Chondrocyte (in vitro differentiated cells): Measurements from ENCODE around the gene BFSP2. TPM values are rescaled to one million over a fixed set of nuclear protein-coding genes. Genes with fewer than 3 reads are reported as not detected.

Experiments used
- DNase-seq: peaks from one replicate; pipeline ENCODE4 v3.0.0; 2021; ENCODE audit warnings: mixed read lengths, low spot score
- H3K27ac Mint-ChIP-seq: one replicate; pipeline ENCODE4 v1.8.0; 2021; ENCODE audit warnings: mild to moderate bottlenecking, moderate library complexity, mixed read lengths; ENCODE audit not compliant: unreplicated experiment
- H3K27me3 Mint-ChIP-seq: 2 replicates; pipeline ENCODE4 v1.8.0; 2021; ENCODE audit warnings: low read depth, mixed read lengths
- H3K36me3 Mint-ChIP-seq: 2 replicates; pipeline ENCODE4 v1.8.0; 2021; ENCODE audit warnings: low read depth, mixed read lengths
- H3K4me1 Mint-ChIP-seq: 2 replicates; pipeline ENCODE4 v1.8.0; 2021; ENCODE audit warnings: low read depth, mild to moderate bottlenecking, mixed read lengths
- H3K4me3 Mint-ChIP-seq: one replicate; pipeline ENCODE4 v1.8.0; 2021; ENCODE audit warnings: mild to moderate bottlenecking, moderate library complexity, mixed read lengths; ENCODE audit not compliant: unreplicated experiment
- H3K9me3 Mint-ChIP-seq: 2 replicates; pipeline ENCODE4 v1.8.0; 2021; ENCODE audit warnings: low read depth, mixed read lengths
- total RNA-seq: library from RNA; stranded (reverse); gene quantifications from 3 replicates; pipeline ENCODE4 v1.2.1, GENCODE V29; 2021
- TF ChIP-seq, protein P1 (sequence below): fragments of 200-600 bp; sonication (generic); IDR thresholded peaks from 2 replicates; pipeline ENCODE4 v1.5.0; 2021; ENCODE audit warnings: antibody characterized with exemption, mild to moderate bottlenecking, moderate library complexity

The BFSP2 gene
- total RNA-seq, 1 donor from 2014 or later = not detected

DNA sequence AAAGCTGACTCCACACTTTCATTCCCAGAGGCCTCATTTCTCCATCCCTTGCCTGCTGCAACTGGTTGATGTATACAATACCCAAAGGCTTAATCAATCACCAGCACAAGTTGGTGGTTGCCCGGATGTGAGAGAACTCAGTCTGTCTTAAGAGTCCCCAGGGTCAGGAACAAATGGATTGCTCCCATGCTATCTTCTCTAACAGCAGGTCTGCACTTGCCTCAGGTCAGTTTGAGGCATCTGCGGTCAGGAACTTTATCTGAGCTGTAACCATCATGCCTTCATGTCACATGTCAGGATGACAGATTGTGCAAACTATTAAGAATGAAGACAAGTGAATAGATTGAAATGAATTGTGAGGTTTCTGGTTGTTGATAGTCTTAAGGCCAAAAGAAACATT is 56.1 kb downstream of the BFSP2 start:
- no peaks in the 10 kb centered on the region for H3K36me3 Mint-ChIP-seq

GRCh38 chr3:133457025-133457424 is 57.2 kb downstream of the BFSP2 start:
- Mint-ChIP-seq H3K36me3 (no peaks in the 10 kb centered on the region), H3K9me3 (no peaks in the 10 kb centered on the region), H3K4me1 (peaks cover 41% of the 10 kb centered on the region), H3K4me3 (no peak overlapping the region), H3K27ac (no peak overlapping the region), H3K27me3 (no peaks in the 10 kb centered on the region)
- TF ChIP-seq, protein P1, sequence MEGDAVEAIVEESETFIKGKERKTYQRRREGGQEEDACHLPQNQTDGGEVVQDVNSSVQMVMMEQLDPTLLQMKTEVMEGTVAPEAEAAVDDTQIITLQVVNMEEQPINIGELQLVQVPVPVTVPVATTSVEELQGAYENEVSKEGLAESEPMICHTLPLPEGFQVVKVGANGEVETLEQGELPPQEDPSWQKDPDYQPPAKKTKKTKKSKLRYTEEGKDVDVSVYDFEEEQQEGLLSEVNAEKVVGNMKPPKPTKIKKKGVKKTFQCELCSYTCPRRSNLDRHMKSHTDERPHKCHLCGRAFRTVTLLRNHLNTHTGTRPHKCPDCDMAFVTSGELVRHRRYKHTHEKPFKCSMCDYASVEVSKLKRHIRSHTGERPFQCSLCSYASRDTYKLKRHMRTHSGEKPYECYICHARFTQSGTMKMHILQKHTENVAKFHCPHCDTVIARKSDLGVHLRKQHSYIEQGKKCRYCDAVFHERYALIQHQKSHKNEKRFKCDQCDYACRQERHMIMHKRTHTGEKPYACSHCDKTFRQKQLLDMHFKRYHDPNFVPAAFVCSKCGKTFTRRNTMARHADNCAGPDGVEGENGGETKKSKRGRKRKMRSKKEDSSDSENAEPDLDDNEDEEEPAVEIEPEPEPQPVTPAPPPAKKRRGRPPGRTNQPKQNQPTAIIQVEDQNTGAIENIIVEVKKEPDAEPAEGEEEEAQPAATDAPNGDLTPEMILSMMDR = no peak
- no peak for DNase-seq

More for the DNA sequence above, 56.1 kb downstream of the BFSP2 start:
- DNase-seq = no peak
- H3K4me1 Mint-ChIP-seq = peaks cover 39% of the 10 kb centered on the region
- no peak overlapping the region for H3K27ac Mint-ChIP-seq
- TF ChIP-seq, protein P1 = no peak
- no peaks in the 10 kb centered on the region for H3K9me3 Mint-ChIP-seq
- no peak overlapping the region for H3K4me3 Mint-ChIP-seq
- no peaks in the 10 kb centered on the region for H3K27me3 Mint-ChIP-seq

DNA sequence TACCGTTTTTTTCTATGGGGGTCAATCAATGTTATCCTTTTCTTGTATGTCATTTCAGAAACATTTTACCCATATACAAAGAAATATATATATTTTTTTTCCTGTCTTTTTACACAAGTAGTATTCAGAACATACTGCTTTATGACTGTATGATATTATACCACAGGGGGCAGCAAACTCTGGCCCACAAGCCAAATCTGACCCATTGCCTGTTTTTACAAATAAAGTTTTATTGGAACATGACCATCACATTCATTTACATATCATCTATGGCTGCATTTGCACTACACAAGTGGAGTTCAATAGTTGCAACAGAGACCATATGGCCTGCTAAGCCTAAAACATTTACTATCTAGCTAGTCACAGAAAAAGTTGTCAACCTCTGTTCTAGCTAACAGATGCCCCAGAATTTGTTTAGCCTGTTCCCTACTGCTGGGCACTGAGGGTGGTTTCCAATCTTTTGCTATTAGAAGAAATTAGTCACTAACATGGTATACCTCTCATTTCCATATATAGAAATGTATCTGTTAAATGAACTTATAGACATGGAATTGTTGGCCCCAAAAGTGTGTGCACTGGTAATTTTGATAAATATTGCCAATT is 57.7 kb downstream of the BFSP2 start:
- Mint-ChIP-seq H3K27ac (no peak overlapping the region), H3K36me3 (no peaks in the 10 kb centered on the region), H3K4me3 (no peak overlapping the region), H3K27me3 (no peaks in the 10 kb centered on the region), H3K4me1 (peaks cover 35% of the 10 kb centered on the region), H3K9me3 (no peaks in the 10 kb centered on the region)
- TF ChIP-seq, protein P1 = peak; percentile 55
- DNase-seq = no peak

DNA sequence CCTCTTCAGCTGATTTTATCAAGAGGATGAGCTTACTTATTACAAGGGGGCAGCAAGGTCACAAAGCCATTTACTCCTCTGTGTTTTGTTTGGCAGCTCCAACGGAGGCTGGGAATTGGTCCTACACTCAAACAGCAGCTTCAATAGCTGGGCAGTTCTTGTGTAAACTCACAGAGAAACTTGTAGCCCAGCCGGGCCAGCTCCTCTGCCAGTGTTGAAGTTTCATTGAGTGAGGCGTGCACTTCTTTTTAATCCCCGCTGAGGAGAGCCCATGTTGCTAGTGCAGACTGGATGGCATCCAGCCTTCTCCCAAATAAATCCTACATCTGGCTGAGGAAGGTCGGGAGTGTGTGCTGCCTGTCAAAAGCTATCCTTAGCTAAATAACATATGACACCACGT is 59.5 kb downstream of the BFSP2 start:
- Mint-ChIP-seq H3K36me3 (no peaks in the 10 kb centered on the region), H3K27ac (peak overlapping the region; percentile 3), H3K27me3 (no peaks in the 10 kb centered on the region), H3K9me3 (no peaks in the 10 kb centered on the region), H3K4me1 (peaks cover 23% of the 10 kb centered on the region), H3K4me3 (no peak overlapping the region)
- TF ChIP-seq, protein P1 = no peak
- no peak for DNase-seq

DNA sequence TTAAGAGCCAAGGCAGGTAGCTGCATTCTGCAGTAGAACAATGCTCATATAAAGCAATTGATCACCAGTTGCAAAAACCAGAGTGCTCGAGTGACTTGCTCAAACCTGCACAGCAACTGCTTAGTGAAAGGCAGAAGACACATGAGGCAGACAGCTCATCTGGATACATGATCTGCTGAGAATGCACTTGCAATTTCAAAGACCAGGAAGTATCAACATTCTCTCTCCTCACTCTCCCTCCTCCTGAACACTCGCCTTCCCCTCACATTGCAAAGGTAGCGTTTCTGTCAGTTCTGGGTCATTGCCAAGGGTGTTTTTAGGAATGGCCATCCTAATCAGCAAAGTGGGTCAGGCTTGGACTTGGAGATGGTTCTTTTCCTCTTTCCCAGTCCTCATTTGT is 61.0 kb downstream of the BFSP2 start:
- no peaks in the 10 kb centered on the region for H3K27me3 Mint-ChIP-seq
- no peaks in the 10 kb centered on the region for H3K9me3 Mint-ChIP-seq
- no peak overlapping the region for H3K4me3 Mint-ChIP-seq
- H3K4me1 Mint-ChIP-seq = peaks cover 22% of the 10 kb centered on the region
- no peaks in the 10 kb centered on the region for H3K36me3 Mint-ChIP-seq
- TF ChIP-seq, protein P1 = no peak
- no peak for DNase-seq
- no peak overlapping the region for H3K27ac Mint-ChIP-seq
